HG02678 (cell line): Measurements from ENCODE around the gene NFYA.

Source experiments
- ATAC-seq: cut with Tn5 transposase; IDR thresholded peaks from one replicate; pipeline ENCODE4 v1.9.1; 2021; ENCODE audit warnings: mild to moderate bottlenecking, moderate library complexity; ENCODE audit not compliant: unreplicated experiment

NFYA gene

GRCh38 chr6:41071923-41072835 is 595 bp upstream of the NFYA start, which contains the start of gene OARD1:
Gene OARD1 (minus strand): TSS chr6:41072356. CDS start chr6:41071634, 722 bp downstream.
- ATAC-seq = peak; percentile 63

GRCh38 chr6:41073203-41073967 is 611 bp downstream of the NFYA start:
- peak; percentile 33 for ATAC-seq

- no peak for ATAC-seq
Observed at GRCh38 chr6:41073968-41074691, 1.4 kb downstream of the NFYA start.

- no peak for ATAC-seq
Observed at GRCh38 chr6:41074692-41075436, 2.1 kb downstream of the NFYA start.

GRCh38 chr6:41075651-41076626 is 3.2 kb downstream of the NFYA start:
- no peak for ATAC-seq

GRCh38 chr6:41077536-41077935 is 4.8 kb downstream of the NFYA start:
- ATAC-seq = no peak

- ATAC-seq = no peak
Observed at GRCh38 chr6:41078101-41078500, 5.3 kb downstream of the NFYA start.

- ATAC-seq = no peak
Observed at GRCh38 chr6:41079080-41079479, 6.3 kb downstream of the NFYA start.

GRCh38 chr6:41080621-41081020 is 7.8 kb downstream of the NFYA start:
- no peak for ATAC-seq

- no peak for ATAC-seq
Observed at GRCh38 chr6:41083072-41083471, 10.3 kb downstream of the NFYA start.

- ATAC-seq = no peak
Observed at GRCh38 chr6:41085182-41085581, 12.4 kb downstream of the NFYA start.

GRCh38 chr6:41088451-41088850 is 15.7 kb downstream of the NFYA start:
- ATAC-seq = no peak

- ATAC-seq = no peak
Observed at GRCh38 chr6:41090841-41091761, 18.3 kb downstream of the NFYA start.

GRCh38 chr6:41092421-41093140 is 19.8 kb downstream of the NFYA start:
- ATAC-seq = no peak

- ATAC-seq = no peak
Observed at GRCh38 chr6:41093729-41094128, 21.0 kb downstream of the NFYA start.

GRCh38 chr6:41097467-41098090 is 24.8 kb downstream of the NFYA start:
- no peak for ATAC-seq

GRCh38 chr6:41098366-41098765 is 25.6 kb downstream of the NFYA start:
- ATAC-seq = no peak
